ENCODE measurements around the gene RIMBP3C.
"Not testable (repeated sequence)": the region's sequence is repeated elsewhere in the genome, so short reads cannot be mapped to it uniquely, and the experiment has no call there.

RIMBP3C gene

DNA sequence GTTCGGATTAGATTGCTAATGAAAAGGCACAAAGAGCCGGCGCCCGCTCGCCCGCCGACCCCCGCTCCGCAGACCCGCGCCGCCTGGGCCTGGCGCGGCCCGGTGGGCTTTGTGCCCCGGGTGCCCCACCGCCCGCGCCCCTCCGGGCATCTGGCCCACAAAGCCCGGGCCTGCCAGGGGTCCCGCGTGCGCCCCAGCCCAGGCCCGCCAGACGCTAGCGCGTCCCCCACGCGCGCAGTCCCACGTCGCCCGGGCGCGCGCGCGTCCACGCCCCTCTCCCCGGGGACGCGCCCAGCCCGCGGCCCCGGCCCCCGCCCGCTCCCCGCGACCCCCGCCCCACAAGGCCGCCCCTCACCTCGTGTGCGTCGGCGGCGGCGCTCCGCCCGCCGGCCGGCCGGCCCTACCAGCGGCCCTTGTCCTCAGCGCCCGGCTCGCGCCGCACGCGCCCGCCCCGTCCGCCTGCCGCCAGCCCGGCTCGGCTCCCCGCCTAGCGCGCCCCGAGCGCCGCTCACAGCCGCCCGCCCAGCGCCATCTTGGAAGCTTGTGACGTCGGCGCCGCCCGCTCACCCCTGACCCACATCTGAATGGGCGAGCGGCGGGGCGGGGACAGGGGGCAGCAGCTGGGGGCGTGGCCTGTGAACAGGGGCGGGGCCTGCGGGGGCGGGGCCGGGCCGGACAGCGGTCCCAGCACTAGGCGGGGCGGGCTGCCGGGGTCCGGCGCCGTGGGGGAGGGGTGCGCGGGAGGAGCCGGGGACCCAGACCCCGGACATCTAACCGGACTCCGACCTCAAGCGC is 34.1 kb downstream of the RIMBP3C start:
- DNase-seq, result not testable (repeated sequence)

DNA sequence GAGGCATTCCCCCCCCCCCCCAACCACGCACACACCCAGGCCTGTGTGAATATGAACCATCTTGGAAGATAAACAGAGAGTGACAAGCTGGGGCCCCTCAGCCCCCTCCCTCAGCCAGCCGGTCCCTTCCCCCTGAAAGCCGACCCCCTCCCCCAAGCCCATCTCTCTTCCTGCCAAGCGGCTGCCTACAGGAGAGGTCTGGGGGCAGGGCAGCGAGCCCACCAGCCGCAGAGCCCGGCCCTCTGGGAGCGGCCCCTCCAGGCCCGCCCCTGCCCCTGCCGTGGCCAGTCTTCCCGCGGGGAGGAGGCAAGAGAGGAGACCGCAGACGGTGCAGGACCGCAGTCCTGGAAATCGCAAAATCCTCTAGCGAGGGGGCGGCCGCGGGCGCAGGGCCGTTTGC is 34.7 kb downstream of the RIMBP3C start:
- not testable (repeated sequence) for DNase-seq

DNA sequence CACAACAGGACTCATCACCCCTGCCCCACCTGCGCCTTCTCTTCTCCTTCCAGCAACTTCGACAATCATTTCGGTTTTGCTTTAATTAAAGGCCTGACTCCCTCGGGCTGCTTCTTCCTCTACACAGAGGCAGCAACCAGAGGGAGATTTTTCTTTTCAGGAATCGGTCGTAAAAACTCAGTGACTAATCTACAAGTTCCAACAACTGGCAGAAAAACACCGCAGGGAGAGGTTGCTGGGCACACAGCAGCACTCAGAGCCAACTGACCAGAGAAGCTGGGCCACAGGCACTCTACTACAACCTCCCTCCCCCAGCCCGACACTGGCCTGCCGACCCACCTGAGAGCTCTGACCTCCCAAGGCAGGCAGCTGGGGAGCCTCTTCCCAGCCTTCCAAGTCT is 36.0 kb downstream of the RIMBP3C start:
- DNase-seq, result not testable (repeated sequence)

DNA sequence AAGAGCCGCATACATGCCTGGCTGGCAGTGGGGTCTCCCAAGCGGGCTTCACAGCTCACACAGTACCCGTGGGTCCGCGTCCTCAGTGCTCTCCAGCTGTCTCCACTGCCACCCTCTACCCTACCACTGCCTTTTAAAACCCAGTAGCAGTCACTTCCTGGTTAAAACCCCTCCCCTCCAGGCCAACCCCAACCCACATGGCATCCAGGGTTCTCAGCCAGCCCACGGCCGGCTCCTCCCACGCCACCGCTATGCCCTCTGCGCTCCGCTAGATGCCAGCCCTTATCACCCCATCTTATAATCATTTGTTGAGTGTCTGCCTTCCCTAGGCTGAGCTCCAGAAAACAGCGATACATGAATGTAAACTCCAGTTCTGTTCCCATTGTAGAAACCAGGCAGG is 37.1 kb downstream of the RIMBP3C start:
- not testable (repeated sequence) for DNase-seq

DNA sequence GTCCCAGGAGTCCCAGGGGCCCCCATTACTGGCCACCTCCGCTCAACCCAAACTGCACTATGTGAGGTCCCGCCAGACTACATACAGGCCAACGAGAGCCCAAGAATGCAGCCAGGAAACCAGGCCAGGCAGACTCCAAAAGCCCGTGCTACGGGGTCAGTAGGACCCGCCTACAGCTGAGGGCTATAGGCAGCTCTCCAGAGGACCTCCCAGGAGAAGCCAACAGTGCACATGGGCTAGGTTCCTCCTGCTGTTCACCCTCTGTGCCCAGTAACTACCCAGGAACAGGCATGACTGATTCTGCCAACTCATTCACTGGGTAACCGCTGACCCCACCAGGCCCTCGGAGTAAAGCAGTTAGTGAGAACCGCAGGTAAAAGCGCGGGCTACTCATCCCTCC is 39.2 kb downstream of the RIMBP3C start:
- not testable (repeated sequence) for DNase-seq

DNA sequence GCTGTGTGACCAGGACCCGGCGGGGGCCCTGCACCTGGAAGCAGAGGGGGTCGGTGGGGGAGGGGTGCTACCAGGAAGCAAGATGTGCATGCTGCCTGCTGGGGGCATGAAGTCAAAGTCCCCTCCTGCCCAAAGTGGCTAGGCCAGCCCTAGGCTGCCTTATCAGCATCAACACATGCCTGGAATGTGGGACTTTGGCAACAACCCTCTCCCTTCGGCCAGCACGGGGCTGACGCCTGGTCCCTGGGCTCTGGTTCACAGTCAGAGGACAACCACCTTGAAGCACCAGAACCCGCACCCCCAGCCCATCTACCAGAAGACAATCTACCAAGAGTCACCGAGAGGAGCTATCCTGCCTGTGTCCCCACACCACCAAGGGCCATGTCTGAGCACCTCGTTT is 40.9 kb downstream of the RIMBP3C start:
- DNase-seq, result not testable (repeated sequence)

DNA sequence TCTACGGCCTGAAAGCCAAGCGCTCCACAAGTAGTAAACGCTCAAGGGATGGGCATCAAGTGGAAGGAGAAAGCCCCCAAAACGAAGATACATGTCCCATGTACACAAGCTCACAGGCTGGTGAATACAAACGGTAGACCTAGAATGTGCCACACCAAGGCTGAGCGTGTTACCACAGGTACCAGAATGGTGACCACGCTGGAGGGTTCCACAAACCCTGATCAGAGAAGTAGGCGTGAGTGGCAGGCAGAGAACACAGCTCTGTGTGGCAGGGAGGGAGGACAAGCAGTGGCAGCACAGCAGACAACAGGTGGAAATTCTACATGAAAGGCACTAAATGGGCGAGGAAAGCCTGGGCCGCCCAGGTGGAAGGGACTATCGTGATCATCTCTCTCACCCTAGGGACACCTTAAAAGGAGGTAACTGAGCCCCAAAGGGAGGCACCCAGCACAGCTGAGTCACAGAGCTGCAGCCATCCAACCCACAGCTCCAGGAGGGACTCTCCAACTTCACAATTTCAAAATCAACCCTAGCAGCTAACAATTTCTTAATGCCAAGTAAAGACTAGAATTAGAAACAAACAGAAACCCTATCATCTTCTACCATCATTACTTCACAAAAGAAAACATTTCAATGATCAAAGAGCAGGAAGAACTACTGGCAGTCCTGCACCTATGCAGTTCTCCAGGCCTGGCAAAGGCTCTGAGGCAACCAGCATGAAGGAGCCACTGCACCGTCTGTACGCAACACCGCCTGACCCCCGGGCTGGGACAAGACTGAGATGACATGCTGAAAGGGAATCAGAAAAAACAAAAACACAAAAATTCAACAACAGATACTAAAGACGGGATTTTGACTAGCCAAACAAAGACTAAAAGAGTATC is 51.4 kb downstream of the RIMBP3C start:
- DNase-seq, result not testable (repeated sequence)

DNA sequence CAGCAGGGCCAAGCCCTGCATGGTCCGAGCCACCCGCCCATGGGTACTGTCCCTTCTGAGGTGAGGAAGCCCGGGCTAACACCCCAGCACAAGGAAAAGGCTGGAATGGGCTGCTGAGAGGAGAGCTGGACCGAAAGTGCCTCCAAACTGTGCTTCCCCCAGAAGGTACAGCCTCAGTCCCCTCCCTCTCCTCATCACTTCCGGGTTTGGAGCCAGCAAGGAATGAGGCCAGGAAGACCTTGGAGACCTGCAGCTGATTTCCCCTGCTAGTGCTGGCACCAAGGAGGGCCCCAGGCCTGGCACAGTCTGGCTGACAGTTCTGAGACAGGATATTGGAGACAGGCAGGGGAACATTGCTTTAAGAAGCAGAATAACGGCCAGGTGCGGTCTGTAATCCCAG is 52.8 kb downstream of the RIMBP3C start:
- not testable (repeated sequence) for DNase-seq

DNA sequence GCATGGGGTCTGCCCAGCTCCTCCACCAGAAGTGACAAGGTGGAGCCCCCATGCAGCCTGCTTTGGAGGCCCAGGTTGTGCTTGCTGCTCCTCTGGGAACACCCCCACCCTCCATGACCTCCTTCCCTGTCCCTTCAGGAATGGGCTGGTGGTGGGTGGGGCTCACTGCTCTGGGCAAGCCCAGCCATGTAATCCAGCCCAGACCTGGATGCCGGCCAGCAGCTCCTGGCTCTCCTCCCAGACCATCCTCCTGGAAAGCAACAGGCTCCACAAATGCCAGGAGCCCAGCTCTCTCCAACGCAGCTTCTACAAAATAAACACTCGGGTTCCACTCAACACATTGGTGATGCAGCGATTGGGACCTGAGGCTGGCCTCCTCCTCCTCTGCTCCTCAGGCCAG is 53.3 kb downstream of the RIMBP3C start:
- not testable (repeated sequence) for DNase-seq
